NT2/D1 (cell line): ENCODE results near the gene ADNP2.

ENCODE experiments used
- DNase-seq: peaks from one replicate; pipeline ENCODE4 v3.0.0-alpha.2; 2011; ENCODE audit warnings: low read depth, low spot score
- H3K27me3 ChIP-seq: 2 replicates; pipeline ENCODE4 v1.6.0; 2011; ENCODE audit warnings: mild to moderate bottlenecking; ENCODE audit not compliant: insufficient read length, insufficient read depth
- H3K36me3 ChIP-seq: 2 replicates; pipeline ENCODE4 v1.6.1; 2011; ENCODE audit warnings: mild to moderate bottlenecking, low read length, mixed read lengths; ENCODE audit not compliant: insufficient read depth, insufficient read length
- H3K4me1 ChIP-seq: 2 replicates; pipeline ENCODE4 v1.5.1; 2011; ENCODE audit not compliant: insufficient read depth, insufficient read length
- H3K4me3 ChIP-seq: 2 replicates; pipeline ENCODE4 v1.5.1; 2011; ENCODE audit warnings: low read depth; ENCODE audit not compliant: insufficient read length
- H3K9ac ChIP-seq: 2 replicates; pipeline ENCODE4 v1.6.0; 2011; ENCODE audit warnings: low read depth; ENCODE audit not compliant: insufficient read length
- H3K9me3 ChIP-seq: 2 replicates; pipeline ENCODE4 v1.5.1; 2011; ENCODE audit warnings: mild to moderate bottlenecking, low read length; ENCODE audit not compliant: insufficient read depth
- SUZ12 ChIP-seq: IDR thresholded peaks from 2 replicates; pipeline ENCODE4 v1.6.1; 2011; ENCODE audit not compliant: insufficient read length, insufficient read depth; ENCODE audit errors: extremely low read depth
- YY1 ChIP-seq: IDR thresholded peaks from 2 replicates; pipeline ENCODE4 v1.6.1; 2011; ENCODE audit not compliant: insufficient read length, insufficient read depth
- ZNF274 ChIP-seq: IDR thresholded peaks from 2 replicates; pipeline ENCODE4 v1.6.1; 2011; ENCODE audit warnings: mild to moderate bottlenecking, low read depth, low read length

Gene ADNP2

DNA sequence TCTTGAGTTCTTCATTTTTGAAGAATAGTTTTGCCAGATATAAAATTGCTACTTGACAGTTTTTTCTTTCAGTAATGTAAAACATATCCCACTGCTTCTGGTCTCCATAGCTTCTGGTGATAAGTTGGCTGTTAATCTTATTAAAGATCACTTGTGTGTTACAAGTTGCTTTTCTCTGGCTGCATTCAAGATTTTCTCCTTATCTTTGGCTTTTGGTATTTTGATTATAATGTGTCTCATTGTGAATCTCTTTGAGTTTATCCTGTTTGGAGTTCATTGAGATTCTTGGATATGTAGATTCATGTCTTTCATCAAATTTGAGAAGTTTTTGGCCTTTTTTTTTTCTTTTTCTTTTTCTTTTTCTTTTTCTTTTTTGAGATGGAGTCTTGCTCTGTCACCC is 20.2 kb upstream of the ADNP2 start:
- no peak for DNase-seq
- H3K4me3 ChIP-seq: no peak overlapping the region
- no peaks in the 10 kb centered on the region for H3K4me1 ChIP-seq
- no peak overlapping the region for H3K9ac ChIP-seq
- H3K36me3 ChIP-seq: no peaks in the 10 kb centered on the region
- H3K9me3 ChIP-seq: peaks cover 45% of the 10 kb centered on the region
- TF ChIP-seq YY1 (no peak), ZNF274 (no peak), SUZ12 (no peak)
- no peaks in the 10 kb centered on the region for H3K27me3 ChIP-seq

DNA sequence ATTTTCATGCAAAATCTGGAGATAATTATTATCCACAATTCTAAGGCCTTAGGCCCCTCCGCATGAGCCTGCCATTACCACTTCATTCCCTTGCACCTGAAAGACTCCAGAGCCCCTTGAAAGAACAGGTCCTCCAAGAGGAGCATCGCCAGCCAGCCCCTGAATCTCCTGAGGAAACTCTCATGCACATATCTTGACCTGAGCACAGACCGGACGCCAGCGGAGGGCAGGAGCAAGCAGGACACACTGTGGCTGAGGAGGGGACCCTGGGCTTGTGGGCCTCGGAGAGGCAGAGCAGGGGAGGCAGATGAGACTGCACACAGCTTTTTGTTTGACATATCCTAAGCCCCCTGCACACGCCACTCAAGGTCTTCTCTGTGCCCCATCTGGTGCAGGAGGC is 13.6 kb upstream of the ADNP2 start:
- Histone ChIP-seq H3K9me3 (peaks cover 12% of the 10 kb centered on the region), H3K4me3 (no peak overlapping the region), H3K27me3 (no peaks in the 10 kb centered on the region), H3K4me1 (no peaks in the 10 kb centered on the region), H3K9ac (no peak overlapping the region), H3K36me3 (no peaks in the 10 kb centered on the region)
- no peak for TF ChIP-seq SUZ12
- no peak for TF ChIP-seq YY1
- TF ChIP-seq ZNF274: no peak
- no peak for DNase-seq

DNA sequence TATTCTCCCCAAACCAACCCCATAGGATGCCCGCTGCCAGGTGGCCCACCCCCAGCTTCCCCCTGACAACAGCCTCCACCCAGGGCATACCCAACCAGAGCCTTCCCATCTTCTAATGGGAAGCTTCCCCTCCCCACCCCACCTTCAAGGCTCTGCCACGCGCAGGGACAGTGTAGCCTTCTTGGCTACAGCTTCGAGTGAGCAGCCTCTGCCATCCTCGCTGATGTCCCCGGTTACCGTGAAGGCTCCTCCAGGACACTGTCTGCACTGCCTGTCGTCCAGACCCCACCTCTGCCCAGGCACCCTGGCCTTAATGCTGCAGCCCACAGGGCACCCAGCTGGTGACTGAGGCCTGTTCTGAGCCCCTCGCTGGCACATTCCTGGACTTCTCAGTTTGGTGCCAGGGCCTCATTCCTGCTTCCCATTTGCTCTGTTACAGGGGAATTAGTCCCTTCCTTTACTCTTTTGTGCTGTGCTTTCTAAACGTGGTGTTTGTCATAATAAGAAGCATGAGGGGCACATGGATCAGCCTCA is 13.0 kb upstream of the ADNP2 start:
- Histone ChIP-seq H3K4me3 (no peak overlapping the region), H3K9me3 (peaks cover 16% of the 10 kb centered on the region; the same call in 1 of the 2 replicates), H3K36me3 (no peaks in the 10 kb centered on the region), H3K9ac (no peak overlapping the region), H3K4me1 (no peaks in the 10 kb centered on the region), H3K27me3 (no peaks in the 10 kb centered on the region)
- no peak for DNase-seq
- TF ChIP-seq SUZ12: no peak
- no peak for TF ChIP-seq ZNF274
- no peak for TF ChIP-seq YY1

DNA sequence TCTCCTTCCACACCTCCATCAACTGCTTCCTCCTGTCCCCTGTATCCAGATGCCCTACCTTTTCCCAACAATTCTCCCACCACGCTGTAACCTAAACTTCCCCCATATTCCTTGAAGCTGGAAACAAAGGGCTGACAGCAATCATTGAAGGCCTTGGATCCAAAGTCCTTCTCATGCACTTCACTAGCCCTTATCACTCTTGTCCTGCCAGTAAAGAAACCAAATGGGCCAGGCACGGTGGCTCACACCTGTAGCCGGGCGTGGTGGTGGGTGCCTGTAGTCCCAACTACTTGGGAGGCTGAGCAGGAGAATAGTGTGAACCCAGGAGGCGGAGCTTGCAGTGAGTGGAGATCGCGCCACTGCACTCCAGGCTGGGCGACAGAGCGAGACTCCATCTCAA is 11.9 kb upstream of the ADNP2 start:
- no peak overlapping the region for H3K4me3 ChIP-seq
- H3K36me3 ChIP-seq: no peaks in the 10 kb centered on the region
- no peaks in the 10 kb centered on the region for H3K27me3 ChIP-seq
- H3K9me3 ChIP-seq: peaks cover 23% of the 10 kb centered on the region; the same call in 1 of the 2 replicates
- no peaks in the 10 kb centered on the region for H3K4me1 ChIP-seq
- H3K9ac ChIP-seq: no peak overlapping the region
- no peak for DNase-seq
- TF ChIP-seq SUZ12: no peak
- TF ChIP-seq YY1: no peak
- TF ChIP-seq ZNF274: no peak

DNA sequence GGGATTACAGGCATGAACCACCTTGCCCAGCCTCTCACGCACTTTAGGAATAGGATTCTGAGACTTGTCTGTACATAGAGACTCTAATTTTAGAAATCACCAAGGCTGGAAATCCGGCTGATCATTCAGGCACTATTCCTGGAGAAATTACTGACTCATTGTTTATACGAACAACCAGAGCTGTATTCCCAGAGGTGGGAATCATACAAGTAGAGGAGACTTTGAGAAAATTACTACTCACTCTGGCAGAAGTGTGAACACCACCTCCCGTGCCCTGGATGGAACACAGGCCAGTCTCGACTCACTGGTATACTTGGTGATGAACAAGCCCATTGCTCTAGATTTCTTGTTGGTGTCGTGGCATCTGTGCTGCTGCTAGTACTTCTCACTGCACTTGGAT is 5.8 kb upstream of the ADNP2 start:
- no peaks in the 10 kb centered on the region for H3K27me3 ChIP-seq
- DNase-seq: no peak
- H3K4me1 ChIP-seq: peaks cover 12% of the 10 kb centered on the region
- no peak overlapping the region for H3K4me3 ChIP-seq
- no peak for TF ChIP-seq SUZ12
- TF ChIP-seq YY1: no peak
- TF ChIP-seq ZNF274: no peak
- peaks cover 23% of the 10 kb centered on the region; the same call in 1 of the 2 replicates for H3K9me3 ChIP-seq
- no peaks in the 10 kb centered on the region for H3K36me3 ChIP-seq
- H3K9ac ChIP-seq: no peak overlapping the region

DNA sequence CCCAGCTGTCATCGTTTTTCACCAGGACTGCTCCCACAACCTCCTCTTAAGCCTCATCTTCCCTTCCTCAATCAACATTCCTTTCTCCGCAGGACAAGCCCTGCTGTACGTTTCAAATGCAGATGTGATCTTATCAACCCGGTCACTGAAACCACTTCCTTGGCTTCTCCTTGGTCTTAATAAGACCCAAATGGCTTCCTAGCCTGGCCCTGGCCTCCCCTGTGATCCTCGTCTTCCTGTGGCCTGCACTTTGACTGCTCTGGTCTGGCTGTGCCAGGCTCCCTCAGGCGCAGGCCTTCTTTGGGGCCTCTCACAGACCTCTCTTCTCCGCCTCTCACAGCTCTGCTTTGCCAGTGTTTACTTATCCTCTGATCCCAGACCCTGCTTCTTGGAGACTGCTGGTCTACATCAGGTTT is 4.7 kb upstream of the ADNP2 start:
- H3K9me3 ChIP-seq: peaks cover 28% of the 10 kb centered on the region; the same call in 1 of the 2 replicates
- peaks cover 12% of the 10 kb centered on the region for H3K4me1 ChIP-seq
- DNase-seq: peak; percentile 71
- H3K36me3 ChIP-seq: no peaks in the 10 kb centered on the region
- TF ChIP-seq YY1 (no peak), SUZ12 (no peak), ZNF274 (no peak)
- H3K27me3 ChIP-seq: no peaks in the 10 kb centered on the region
- H3K4me3 ChIP-seq: no peak overlapping the region
- H3K9ac ChIP-seq: no peak overlapping the region

DNA sequence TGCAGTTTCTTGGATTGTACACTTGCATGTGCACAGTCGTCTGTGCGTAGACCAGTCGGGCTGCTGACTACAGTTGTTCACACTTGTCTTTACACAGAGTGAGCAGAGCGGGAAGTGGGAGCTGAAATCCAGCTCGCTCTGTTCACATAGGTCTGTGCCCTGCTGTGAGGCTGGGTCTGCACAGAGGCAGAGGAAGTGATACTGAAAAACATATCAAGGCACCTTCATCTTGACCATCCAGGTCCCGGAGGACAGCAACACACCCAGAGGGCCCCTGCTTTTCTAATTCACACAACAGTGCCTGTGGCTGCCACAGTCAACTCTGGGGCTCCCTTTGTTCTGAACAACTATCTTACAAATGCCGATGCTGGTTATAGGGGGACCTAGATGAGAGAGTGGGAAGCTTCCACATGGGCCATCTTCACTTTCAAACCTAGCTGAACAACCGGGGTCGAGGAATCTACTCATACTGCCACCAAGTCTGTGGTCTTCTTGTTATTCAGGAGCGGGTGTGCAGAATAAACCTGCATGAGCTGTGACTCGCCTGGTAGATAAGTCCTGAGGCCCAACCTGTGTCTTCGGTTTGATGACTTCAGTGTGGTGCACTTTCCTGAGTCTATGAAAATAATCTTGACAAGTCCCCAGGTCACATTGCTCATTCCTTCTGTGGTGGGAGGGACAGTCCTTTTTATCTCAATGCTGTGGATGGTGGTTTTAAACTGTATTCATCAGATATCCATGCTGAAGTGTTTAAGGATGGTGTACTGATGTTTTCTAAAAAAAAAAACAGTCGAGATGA is 3.5 kb upstream of the ADNP2 start:
- no peak for DNase-seq
- H3K9ac ChIP-seq: no peak overlapping the region
- no peaks in the 10 kb centered on the region for H3K27me3 ChIP-seq
- H3K4me3 ChIP-seq: no peak overlapping the region
- H3K36me3 ChIP-seq: peaks cover 3% of the 10 kb centered on the region
- peaks cover 17% of the 10 kb centered on the region; the same call in 1 of the 2 replicates for H3K9me3 ChIP-seq
- peaks cover 12% of the 10 kb centered on the region for H3K4me1 ChIP-seq
- TF ChIP-seq SUZ12 (no peak), YY1 (no peak), ZNF274 (no peak)
